Tibial nerve (tissue), 4 donors: ENCODE results near the gene SORBS1. TPM values are rescaled to one million over a fixed set of nuclear protein-coding genes. Genes with fewer than 3 reads are reported as not detected.

Experiments used
- DNase-seq, 2 donors: peaks; one replicate each; pipeline ENCODE4 v3.0.0-alpha.2; 2019; ENCODE audit warnings: low spot score in 2 of 2
- H3K27ac ChIP-seq, 4 donors: fragments of 200-600 bp; sonication (generic) in 3 of 4; one replicate each; pipeline ENCODE4 v1.5.1; 2017 to 2019; ENCODE audit warnings: mild to moderate bottlenecking in 1 of 4
- H3K27me3 ChIP-seq, 2 donors: fragments of 200-600 bp; sonication (generic) in 1 of 2; one replicate each; pipeline versions ENCODE4 v1.5.1 to v1.6.0; 2017 to 2019
- H3K36me3 ChIP-seq, 3 donors: fragments of 200-600 bp; sonication (generic); one replicate each; pipeline ENCODE4 v1.5.1; 2018 to 2019
- H3K4me1 ChIP-seq, 4 donors: fragments of 200-600 bp; sonication (generic) in 3 of 4; one replicate each; pipeline ENCODE4 v1.5.1; 2017 to 2019
- H3K4me3 ChIP-seq, 4 donors: fragments of 200-600 bp; sonication (generic) in 3 of 4; one replicate each; pipeline ENCODE4 v1.5.1; 2017 to 2019; ENCODE audit warnings: mild to moderate bottlenecking in 1 of 4, moderate library complexity in 1 of 4
- H3K9me3 ChIP-seq, 4 donors: fragments of 200-600 bp; sonication (generic) in 3 of 4; one replicate each; pipeline ENCODE4 v1.5.1; 2017 to 2019
- EP300 ChIP-seq, 2 donors: sonication (generic); formaldehyde crosslinking; IDR thresholded peaks; one replicate each; pipeline ENCODE4 v1.6.1; 2017; ENCODE audit warnings: antibody characterized with exemption in 2 of 2, mild to moderate bottlenecking in 1 of 2
- POLR2A ChIP-seq, 2 donors: fragments of 450-650 bp; IDR thresholded peaks; one replicate each; pipeline ENCODE4 v1.6.1; 2017; ENCODE audit warnings: antibody characterized with exemption in 2 of 2, mild to moderate bottlenecking in 2 of 2, moderate library complexity in 2 of 2
- WGBS, 2 donors: methylation state at CpG; one replicate each; pipeline ENCODE4 v1.1.5; 2018; 5-methylcytosine and 5-hydroxymethylcytosine counted together
- total RNA-seq, 4 donors: library from RNA; depleted of rRNA; stranded (reverse); fragments of >200 nt; gene quantifications; one replicate each; pipeline ENCODE4 v1.1.0, GENCODE V29; 2016
- TF ChIP-seq, protein P1 (sequence below), 5 experiments: fragments of 200-600 bp in 3 of 5; fragments of 450-650 bp in 2 of 5; sonication (generic) in 3 of 5; IDR thresholded peaks; one replicate each; pipeline ENCODE4 v1.5.1; 2016 to 2019; ENCODE audit warnings: antibody characterized with exemption in 5 of 5, mild to moderate bottlenecking in 3 of 5, moderate library complexity in 2 of 5

The SORBS1 gene
- total RNA-seq, 4 donors from 2014 or later: 427 to 623 (median 567) TPM

DNA sequence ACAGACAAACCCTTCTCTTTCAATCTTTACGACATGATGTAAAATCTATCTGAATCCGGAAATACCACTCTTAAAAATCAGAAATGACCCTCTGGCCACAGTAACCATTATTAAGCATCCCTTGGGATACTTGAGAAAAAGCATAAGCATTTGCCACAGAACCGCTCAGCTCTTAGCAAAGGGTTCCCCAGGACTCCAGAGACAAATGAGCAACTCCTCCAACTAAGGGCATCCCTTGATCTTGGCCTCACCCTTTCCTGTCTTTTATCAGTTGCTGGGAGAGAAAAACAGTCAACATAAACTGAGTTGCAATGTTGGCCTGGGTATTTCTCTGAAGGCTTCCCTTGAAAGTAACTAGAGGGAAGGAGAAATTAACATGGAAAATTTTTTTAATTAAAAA, 273.9 kb downstream of the SORBS1 start:
- no peak for DNase-seq
- peak overlapping the region in 2 of 4 donors; percentile 37 to 89 for H3K27ac ChIP-seq
- no peaks in the 10 kb centered on the region for H3K9me3 ChIP-seq
- H3K27me3 ChIP-seq: peaks cover 0 to 17% of the 10 kb centered on the region in 2 donors
- TF ChIP-seq EP300 (IDR thresholded peaks at IDR 0.05) (no peak), POLR2A (IDR thresholded peaks at IDR 0.05) (no peak)
- TF ChIP-seq, protein P1, sequence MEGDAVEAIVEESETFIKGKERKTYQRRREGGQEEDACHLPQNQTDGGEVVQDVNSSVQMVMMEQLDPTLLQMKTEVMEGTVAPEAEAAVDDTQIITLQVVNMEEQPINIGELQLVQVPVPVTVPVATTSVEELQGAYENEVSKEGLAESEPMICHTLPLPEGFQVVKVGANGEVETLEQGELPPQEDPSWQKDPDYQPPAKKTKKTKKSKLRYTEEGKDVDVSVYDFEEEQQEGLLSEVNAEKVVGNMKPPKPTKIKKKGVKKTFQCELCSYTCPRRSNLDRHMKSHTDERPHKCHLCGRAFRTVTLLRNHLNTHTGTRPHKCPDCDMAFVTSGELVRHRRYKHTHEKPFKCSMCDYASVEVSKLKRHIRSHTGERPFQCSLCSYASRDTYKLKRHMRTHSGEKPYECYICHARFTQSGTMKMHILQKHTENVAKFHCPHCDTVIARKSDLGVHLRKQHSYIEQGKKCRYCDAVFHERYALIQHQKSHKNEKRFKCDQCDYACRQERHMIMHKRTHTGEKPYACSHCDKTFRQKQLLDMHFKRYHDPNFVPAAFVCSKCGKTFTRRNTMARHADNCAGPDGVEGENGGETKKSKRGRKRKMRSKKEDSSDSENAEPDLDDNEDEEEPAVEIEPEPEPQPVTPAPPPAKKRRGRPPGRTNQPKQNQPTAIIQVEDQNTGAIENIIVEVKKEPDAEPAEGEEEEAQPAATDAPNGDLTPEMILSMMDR (IDR thresholded peaks at IDR 0.05): no peak
- 52 to 62% methylated on average over 3 of the region's 3 CpGs for WGBS, 2 donors
- H3K4me1 ChIP-seq: peaks cover 0 to 33% (median 2%) of the 10 kb centered on the region in 4 donors
- no peak overlapping the region for H3K4me3 ChIP-seq
- no peaks in the 10 kb centered on the region for H3K36me3 ChIP-seq

- WGBS, 2 donors: 78 to 88% methylated on average over 1 of the region's 1 CpG
- Histone ChIP-seq H3K27ac (peak overlapping the region in 2 of 4 donors; percentile 37 to 89), H3K9me3 (no peaks in the 10 kb centered on the region), H3K36me3 (no peaks in the 10 kb centered on the region), H3K27me3 (peaks cover 0 to 17% of the 10 kb centered on the region in 2 donors), H3K4me3 (no peak overlapping the region), H3K4me1 (peaks cover 0 to 33% (median 2%) of the 10 kb centered on the region in 4 donors)
- DNase-seq: no peak
- TF ChIP-seq POLR2A (IDR thresholded peaks at IDR 0.05): no peak
Measured at GRCh38 chr10:95286707-95287106, 274.5 kb downstream of the SORBS1 start.

DNA sequence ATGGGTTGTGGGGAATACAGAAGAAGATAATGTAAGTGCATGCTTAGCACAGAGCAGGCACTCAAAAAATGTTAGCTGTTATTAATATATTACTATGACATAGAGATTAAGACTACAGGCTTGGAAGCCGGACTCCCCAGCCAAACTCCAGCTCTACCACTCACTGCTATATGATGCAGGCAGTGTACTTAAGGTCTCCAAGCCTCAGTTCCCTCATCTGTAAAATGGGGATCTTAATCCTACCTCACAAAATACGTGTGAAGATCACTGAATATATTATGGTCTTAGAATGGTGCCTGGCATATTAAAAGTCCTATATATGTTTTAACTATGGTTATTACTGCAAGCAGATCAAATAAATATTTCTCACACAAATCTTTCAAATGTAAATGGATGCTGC, 275.6 kb downstream of the SORBS1 start:
- H3K4me3 ChIP-seq: no peak overlapping the region
- peaks cover 0 to 13% of the 10 kb centered on the region in 2 donors for H3K27me3 ChIP-seq
- H3K36me3 ChIP-seq: no peaks in the 10 kb centered on the region
- peak overlapping the region in 1 of 4 donors; percentile 32 for H3K27ac ChIP-seq
- WGBS, 2 donors: 83 to 85% methylated on average over 2 of the region's 2 CpGs
- no peak for DNase-seq
- no peak for TF ChIP-seq POLR2A (IDR thresholded peaks at IDR 0.05)
- TF ChIP-seq, protein P1 (IDR thresholded peaks at IDR 0.05): no peak
- no peak for TF ChIP-seq EP300 (IDR thresholded peaks at IDR 0.05)
- peaks cover 0 to 26% (median 0%) of the 10 kb centered on the region in 4 donors for H3K4me1 ChIP-seq
- H3K9me3 ChIP-seq: no peaks in the 10 kb centered on the region

GRCh38 chr10:95284807-95285206, 276.4 kb downstream of the SORBS1 start:
- Histone ChIP-seq H3K4me1 (peaks cover 0 to 24% (median 0%) of the 10 kb centered on the region in 4 donors), H3K36me3 (no peaks in the 10 kb centered on the region), H3K27me3 (peaks cover 0 to 8% of the 10 kb centered on the region in 2 donors), H3K4me3 (no peak overlapping the region), H3K27ac (peak overlapping the region in 1 of 4 donors; percentile 32), H3K9me3 (no peaks in the 10 kb centered on the region)
- TF ChIP-seq, protein P1 (IDR thresholded peaks at IDR 0.05): no peak
- no peak for TF ChIP-seq EP300 (IDR thresholded peaks at IDR 0.05)
- no peak for TF ChIP-seq POLR2A (IDR thresholded peaks at IDR 0.05)
- DNase-seq: no peak
- WGBS, 2 donors: 87 to 89% methylated on average over 3 of the region's 3 CpGs

DNA sequence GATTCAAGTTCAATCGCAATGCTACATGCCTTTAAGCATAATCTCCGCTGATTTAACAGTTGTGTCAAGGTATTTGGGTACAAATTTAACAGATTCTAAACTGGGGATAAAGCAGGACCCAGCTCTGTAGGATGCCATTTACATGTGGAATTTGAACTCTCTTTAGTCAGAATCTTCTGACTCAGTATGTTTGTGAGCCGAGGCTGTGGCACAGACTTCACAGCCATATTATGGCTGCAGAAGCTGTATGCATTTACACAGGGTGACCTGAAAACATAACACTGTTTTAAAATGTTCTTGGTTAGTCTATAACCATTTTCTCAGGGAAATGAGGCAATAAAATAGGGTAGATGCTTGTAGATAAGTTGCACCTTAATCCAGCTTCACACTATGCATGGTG, 279.1 kb downstream of the SORBS1 start:
- 75 to 86% methylated on average over 3 of the region's 3 CpGs for WGBS, 2 donors
- TF ChIP-seq, protein P1 (IDR thresholded peaks at IDR 0.05): no peak
- TF ChIP-seq POLR2A (IDR thresholded peaks at IDR 0.05) (no peak), EP300 (IDR thresholded peaks at IDR 0.05) (no peak)
- peaks cover 0 to 24% (median 9%) of the 10 kb centered on the region in 4 donors for H3K4me1 ChIP-seq

More for the DNA sequence above, 279.1 kb downstream of the SORBS1 start:
- H3K27ac ChIP-seq: no peak overlapping the region
- no peaks in the 10 kb centered on the region for H3K9me3 ChIP-seq
- no peaks in the 10 kb centered on the region for H3K27me3 ChIP-seq
- no peaks in the 10 kb centered on the region for H3K36me3 ChIP-seq
- no peak for DNase-seq
- no peak overlapping the region for H3K4me3 ChIP-seq
